Osteocyte (in vitro differentiated cells): ENCODE data around the gene IRF5. TPM values are rescaled to one million over a fixed set of nuclear protein-coding genes. Genes with fewer than 3 reads are reported as not detected.

Experiments
- DNase-seq: peaks from one replicate; pipeline ENCODE4 v3.0.0; 2021; ENCODE audit warnings: mixed read lengths; ENCODE audit not compliant: unreplicated experiment; ENCODE audit errors: extremely low spot score
- H3K27ac Mint-ChIP-seq: one replicate; pipeline ENCODE4 v1.8.0; 2021; ENCODE audit warnings: mild to moderate bottlenecking, mixed read lengths; ENCODE audit not compliant: unreplicated experiment
- H3K27me3 Mint-ChIP-seq: one replicate; pipeline ENCODE4 v1.8.0; 2021; ENCODE audit warnings: mixed read lengths; ENCODE audit not compliant: unreplicated experiment
- H3K36me3 Mint-ChIP-seq: one replicate; pipeline ENCODE4 v1.8.0; 2021; ENCODE audit warnings: mixed read lengths; ENCODE audit not compliant: unreplicated experiment
- H3K4me1 Mint-ChIP-seq: one replicate; pipeline ENCODE4 v1.8.0; 2021; ENCODE audit warnings: mixed read lengths; ENCODE audit not compliant: unreplicated experiment
- H3K4me3 Mint-ChIP-seq: one replicate; pipeline ENCODE4 v1.8.0; 2021; ENCODE audit warnings: mild to moderate bottlenecking, moderate library complexity, mixed read lengths; ENCODE audit not compliant: unreplicated experiment
- H3K9me3 Mint-ChIP-seq: one replicate; pipeline ENCODE4 v1.8.0; 2021; ENCODE audit warnings: mixed read lengths; ENCODE audit not compliant: unreplicated experiment
- CTCF ChIP-seq: fragments of 200-600 bp; sonication (generic); IDR thresholded peaks from 2 replicates; pipeline ENCODE4 v1.5.0; 2021; ENCODE audit warnings: antibody characterized with exemption, mild to moderate bottlenecking, moderate library complexity
- total RNA-seq: library from RNA; stranded (reverse); gene quantifications from 2 replicates; pipeline ENCODE4 v1.2.1, GENCODE V29; 2021

The IRF5 gene
- total RNA-seq, 1 donor from 2014 or later: 0.24 TPM

DNA sequence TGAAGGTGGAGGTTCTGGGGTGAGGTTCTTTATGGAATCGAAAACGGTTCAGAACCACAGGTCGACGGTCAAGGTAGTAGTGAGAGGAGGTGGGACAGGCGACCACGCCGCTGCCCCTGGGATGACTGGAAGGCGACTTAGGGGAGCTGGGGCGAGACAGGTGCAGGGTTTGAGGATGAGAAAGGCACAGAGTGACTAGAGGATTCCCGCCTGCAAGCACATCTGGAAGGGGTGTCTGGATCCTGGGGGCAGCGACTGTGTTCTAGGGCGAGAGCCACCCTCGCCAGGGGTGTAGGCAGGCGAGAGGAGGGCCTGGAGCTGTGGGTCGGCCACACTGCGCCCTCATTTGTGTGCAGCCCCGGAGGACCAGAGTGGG, 468 bp upstream of the IRF5 start:
- H3K4me3 Mint-ChIP-seq: peak overlapping the region; percentile 50
- DNase-seq: no peak
- no peaks in the 10 kb centered on the region for H3K36me3 Mint-ChIP-seq
- no peaks in the 10 kb centered on the region for H3K9me3 Mint-ChIP-seq
- H3K27ac Mint-ChIP-seq: no peak overlapping the region
- peaks cover 43% of the 10 kb centered on the region for H3K27me3 Mint-ChIP-seq
- H3K4me1 Mint-ChIP-seq: peaks cover 10% of the 10 kb centered on the region
- no peak for TF ChIP-seq CTCF

GRCh38 chr7:128938544-128939074, 882 bp downstream of the IRF5 start:
- Mint-ChIP-seq H3K4me3 (peak overlapping the region; percentile 66), H3K4me1 (peaks cover 10% of the 10 kb centered on the region), H3K27ac (no peak overlapping the region), H3K36me3 (no peaks in the 10 kb centered on the region), H3K27me3 (peaks cover 38% of the 10 kb centered on the region), H3K9me3 (no peaks in the 10 kb centered on the region)
- TF ChIP-seq CTCF: no peak
- DNase-seq: no peak

GRCh38 chr7:128939075-128939860, 1.5 kb downstream of the IRF5 start:
- Mint-ChIP-seq H3K4me3 (no peak overlapping the region), H3K27me3 (peaks cover 37% of the 10 kb centered on the region), H3K36me3 (no peaks in the 10 kb centered on the region), H3K27ac (no peak overlapping the region), H3K4me1 (peaks cover 10% of the 10 kb centered on the region), H3K9me3 (no peaks in the 10 kb centered on the region)
- DNase-seq: no peak
- no peak for TF ChIP-seq CTCF

- H3K36me3 Mint-ChIP-seq: no peaks in the 10 kb centered on the region
- DNase-seq: no peak
- H3K4me3 Mint-ChIP-seq: no peak overlapping the region
- peaks cover 10% of the 10 kb centered on the region for H3K4me1 Mint-ChIP-seq
- H3K9me3 Mint-ChIP-seq: no peaks in the 10 kb centered on the region
- H3K27me3 Mint-ChIP-seq: peaks cover 40% of the 10 kb centered on the region
- no peak for TF ChIP-seq CTCF
- no peak overlapping the region for H3K27ac Mint-ChIP-seq
These were observed 2.2 kb downstream of the IRF5 start for GRCh38 chr7:128939861-128940410.

DNA sequence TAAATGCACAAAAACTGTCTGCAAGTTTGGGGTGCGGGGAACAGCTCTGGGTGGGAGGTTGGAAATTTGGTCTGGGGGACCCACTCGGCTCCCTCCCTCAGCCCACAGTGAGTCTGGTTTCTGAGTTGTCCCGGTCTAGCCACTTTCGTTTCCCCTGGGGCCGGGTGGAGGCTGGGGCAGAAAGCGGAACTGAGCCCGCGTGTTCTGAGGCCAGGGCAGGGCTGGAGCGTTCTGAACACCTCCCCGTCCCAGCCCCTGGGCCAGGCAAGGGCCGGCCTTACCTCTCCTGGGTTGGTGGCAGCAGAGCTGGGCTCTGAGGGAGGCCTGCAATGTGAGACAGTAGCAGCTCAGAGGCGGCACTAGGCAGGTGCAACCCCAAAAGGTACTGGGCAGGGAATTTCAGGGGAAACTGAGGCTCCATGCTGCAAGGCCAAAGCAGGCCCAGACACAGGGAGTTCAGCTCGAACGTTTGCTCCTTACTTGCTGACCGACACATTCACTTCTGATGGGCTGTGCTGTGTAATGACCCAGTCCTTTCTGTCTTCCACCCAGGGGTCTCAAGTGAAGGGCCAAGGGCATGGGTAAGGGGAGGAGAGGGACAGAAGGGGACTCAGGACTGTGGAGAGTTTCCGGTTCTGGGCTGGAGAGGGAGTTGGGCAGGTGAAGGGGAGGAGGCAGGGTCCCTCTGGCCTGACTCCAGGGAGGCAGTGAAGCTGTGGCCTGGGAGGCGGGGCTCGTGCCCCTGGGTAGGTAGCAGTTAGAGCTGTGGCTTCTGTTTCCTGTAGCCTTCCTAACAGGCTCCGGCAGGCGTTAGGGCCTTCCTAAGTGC, 3.0 kb downstream of the IRF5 start:
- TF ChIP-seq CTCF: no peak
- Mint-ChIP-seq H3K4me3 (no peak overlapping the region), H3K27me3 (peaks cover 39% of the 10 kb centered on the region), H3K4me1 (peaks cover 10% of the 10 kb centered on the region), H3K27ac (no peak overlapping the region), H3K36me3 (no peaks in the 10 kb centered on the region), H3K9me3 (no peaks in the 10 kb centered on the region)
- DNase-seq: no peak
